ENCODE measurements around the gene LAX1. TPM values are rescaled to one million over a fixed set of nuclear protein-coding genes. Genes with fewer than 3 reads are reported as not detected.

Gene LAX1
- total RNA-seq = not detected in 2 replicates

GRCh38 chr1:203765029-203765837 is at the start of gene LAX1:
Gene LAX1 (plus strand): TSS chr1:203765183. CDS start chr1:203765566, 383 bp downstream.

GRCh38 chr1:203795441-203796235 is 30.7 kb downstream of the LAX1 start, which contains the start of the genes ZBED6 and ZC3H11A:
Gene ZBED6 (plus strand): TSS chr1:203795623. CDS start chr1:203797523, 1,900 bp downstream.
Gene ZC3H11A (plus strand): TSS chr1:203795623. CDS start chr1:203817071, 21,448 bp downstream.

Other genes with a start within 250 kb of the LAX1 start
- 45.8 and 62.2 TPM in 2 replicates for gene ATP2B4, start 138.4 kb upstream of the LAX1 start, total RNA-seq
- gene ZBED6, start 30.4 kb downstream of the LAX1 start, total RNA-seq = 2.7 and 9.7 TPM in 2 replicates
- gene ZC3H11A, start 30.4 kb downstream of the LAX1 start, total RNA-seq = 45.3 and 53.3 TPM in 2 replicates
- 87.5 and 108 TPM in 2 replicates for gene SNRPE, start 96.4 kb downstream of the LAX1 start, total RNA-seq